K562 (cell line): ENCODE measurements around the gene GABPB2. TPM values are rescaled to one million over a fixed set of nuclear protein-coding genes. Genes with fewer than 3 reads are reported as not detected.

ENCODE experiments used
- CCNT2 ChIP-seq: IDR thresholded peaks from 2 replicates; pipeline ENCODE4 v1.6.1; 2011; ENCODE audit warnings: borderline replicate concordance, low read depth, mild to moderate bottlenecking, moderate library complexity, mixed read lengths, low read length; ENCODE audit not compliant: insufficient read length; ENCODE audit errors: extremely low read depth
- CEBPB ChIP-seq: fragments of 450-650 bp; IDR thresholded peaks from 2 replicates; pipeline ENCODE4 v1.6.1; 2016; ENCODE audit warnings: missing genetic modification characterization, missing compliant biosample characterization
- CHCHD3 ChIP-seq: fragments of 250-450 bp; sonication (Bioruptor Pico); IDR thresholded peaks from 2 replicates; pipeline ENCODE4 v2.1.2; 2022; ENCODE audit warnings: mild to moderate bottlenecking
- FOXP4 ChIP-seq: sonication (generic); formaldehyde crosslinking; IDR thresholded peaks from 2 replicates; pipeline ENCODE4 v1.8.0; 2022; ENCODE audit warnings: mild to moderate bottlenecking, missing genetic modification reagents, borderline replicate concordance
- GABPB2 ChIP-seq: fragments of 250-450 bp; sonication (Bioruptor Pico); conservative IDR thresholded peaks from 2 replicates; pipeline ENCODE4 v1.5.1; 2021; ENCODE audit warnings: mild to moderate bottlenecking
- PYGO2 ChIP-seq: fragments of 450-650 bp; IDR thresholded peaks from 2 replicates; pipeline ENCODE4 v1.6.1; 2016; ENCODE audit warnings: mild to moderate bottlenecking, missing genetic modification characterization, moderate library complexity, missing compliant biosample characterization
- RBFOX2 ChIP-seq: fragments of 200-400 bp; formaldehyde crosslinking; IDR thresholded peaks from 2 replicates; pipeline ENCODE4 v1.6.1; 2017; ENCODE audit warnings: low read depth, mild to moderate bottlenecking, low read length, moderate library complexity
- SAFB ChIP-seq: fragments of 200-400 bp; formaldehyde crosslinking; IDR thresholded peaks from 2 replicates; pipeline ENCODE4 v1.6.1; 2017; ENCODE audit warnings: low read depth, low read length, borderline replicate concordance
- SMARCE1 ChIP-seq: fragments of 450-650 bp; IDR thresholded peaks from 2 replicates; pipeline ENCODE4 v1.7.1; 2016; ENCODE audit warnings: mild to moderate bottlenecking
- TAF15 ChIP-seq: fragments of 200-400 bp; formaldehyde crosslinking; IDR thresholded peaks from 2 replicates; pipeline ENCODE4 v1.6.1; 2017; ENCODE audit warnings: mild to moderate bottlenecking, low read depth, low read length, moderate library complexity
- TBL1XR1 ChIP-seq, 2 experiments: IDR thresholded peaks; 2 replicates each; pipeline ENCODE4 v1.6.1; 2012; ENCODE audit warnings: improper control_type of control experiment in 2 of 2, low read length in 2 of 2, mild to moderate bottlenecking in 1 of 2
- THRAP3 ChIP-seq: fragments of 450-650 bp; IDR thresholded peaks from 2 replicates; pipeline ENCODE4 v1.6.1; 2016; ENCODE audit warnings: mild to moderate bottlenecking, inconsistent platforms, borderline replicate concordance
- U2AF1 ChIP-seq: fragments of 200-400 bp; formaldehyde crosslinking; optimal IDR thresholded peaks from 2 replicates; pipeline ENCODE3; 2017; ENCODE audit warnings: mild to moderate bottlenecking, low read depth, low read length, moderate library complexity
- ZBTB43 ChIP-seq: sonication (generic); formaldehyde crosslinking; IDR thresholded peaks from 2 replicates; pipeline ENCODE4 v1.8.0; 2023; ENCODE audit warnings: mild to moderate bottlenecking, missing genetic modification reagents
- ZC3H11A ChIP-seq: IDR thresholded peaks from 2 replicates; pipeline ENCODE4 v1.6.1; 2012; ENCODE audit warnings: low read depth, low read length, improper control_type of control experiment
- ZEB2 ChIP-seq: fragments of 450-650 bp; IDR thresholded peaks from 2 replicates; pipeline ENCODE4 v1.6.1; 2016
- ZNF121 ChIP-seq: sonication (generic); formaldehyde crosslinking; conservative IDR thresholded peaks from 2 replicates; pipeline ENCODE4 v1.8.0; 2022; ENCODE audit warnings: missing genetic modification reagents
- ZNF717 ChIP-seq: fragments of 250-450 bp; sonication (Bioruptor Pico); IDR thresholded peaks from 2 replicates; pipeline ENCODE4 v1.5.0; 2021
- ZNF79 ChIP-seq: fragments of 250-450 bp; sonication (Bioruptor Pico); IDR thresholded peaks from 2 replicates; pipeline ENCODE4 v1.4.0; 2020; ENCODE audit warnings: low read depth, mild to moderate bottlenecking, moderate library complexity
- polyA plus RNA-seq, 8 experiments: library from polyadenylated mRNA; depleted of rRNA in 4 of 8; stranded (reverse) in 5 of 8; unstranded in 3 of 8; fragments of >200 nt; fragmentation: Nextera tagmentation in 2 of 8; fragmentation: Illumina TruSeq in 1 of 8; extraction: Ambion mirVana in 2 of 8; extraction: Trizol in 1 of 8; gene quantifications; 2 replicates each; pipeline versions ENCODE4 v1.2.1 to v1.2.3, GENCODE V29; 2011 to 2014; ENCODE audit warnings: inconsistent platforms in 1 of 8, missing spikeins in 1 of 8
- total RNA-seq, 7 experiments: library from RNA; depleted of rRNA in 6 of 7; stranded (reverse); fragments of >200 nt in 6 of 7; fragmentation: Illumina TruSeq in 2 of 7; extraction: Trizol in 2 of 7; gene quantifications; 2 replicates each; pipeline versions ENCODE4 v1.2.1 to v1.2.3, GENCODE V29; 2011 to 2021; ENCODE audit warnings: low replicate concordance in 1 of 7
- TF ChIP-seq, protein P1 (sequence below): sonication (generic); formaldehyde crosslinking; IDR thresholded peaks from 2 replicates; pipeline ENCODE4 v1.8.0; 2022; ENCODE audit warnings: mild to moderate bottlenecking, missing genetic modification reagents
- TF ChIP-seq, protein P2 (sequence below): fragments of 250-450 bp; sonication (Bioruptor Pico); IDR thresholded peaks from 2 replicates; pipeline ENCODE4 v1.5.0; 2021
- TF ChIP-seq, protein P3 (sequence below): sonication (generic); formaldehyde crosslinking; IDR thresholded peaks from 2 replicates; pipeline ENCODE4 v1.8.0; 2022; ENCODE audit warnings: mild to moderate bottlenecking, missing genetic modification reagents

The GABPB2 gene
- total and polyA plus RNA-seq, 9 of the 15 experiments (the other 6 are each of a cell fraction or from before 2014, with no cell fraction given), result 2.2 to 13.3 (median 6.1) TPM

- peak; percentile 72 for TF ChIP-seq RBFOX2
- no peak for TF ChIP-seq PYGO2 (tag)
- TF ChIP-seq, protein P1, sequence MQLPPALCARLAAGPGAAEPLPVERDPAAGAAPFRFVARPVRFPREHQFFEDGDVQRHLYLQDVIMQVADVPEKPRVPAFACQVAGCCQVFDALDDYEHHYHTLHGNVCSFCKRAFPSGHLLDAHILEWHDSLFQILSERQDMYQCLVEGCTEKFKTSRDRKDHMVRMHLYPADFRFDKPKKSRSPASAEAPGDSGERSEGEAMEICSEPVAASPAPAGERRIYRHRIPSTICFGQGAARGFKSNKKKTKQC, result no peak
- TF ChIP-seq SMARCE1, result no peak
- TF ChIP-seq ZBTB43 (CRISPR knock-in tag), result no peak; the same call in 1 of the 2 replicates
- no peak for TF ChIP-seq THRAP3
- TF ChIP-seq TBL1XR1 (IDR thresholded peaks at IDR 0.05; ENCODE audit: low read length in 2 of 2), result peak in 1 of 2 experiments; percentile 34; a peak in 1 of 4 replicates
- TF ChIP-seq SAFB, result no peak
- TF ChIP-seq CHCHD3 (CRISPR knock-in tag), result no peak
- no peak for TF ChIP-seq ZNF717
- TF ChIP-seq ZC3H11A, result no peak
- TF ChIP-seq ZNF121, result no peak
- no peak for TF ChIP-seq U2AF1
- no peak for TF ChIP-seq FOXP4
- TF ChIP-seq, protein P2, sequence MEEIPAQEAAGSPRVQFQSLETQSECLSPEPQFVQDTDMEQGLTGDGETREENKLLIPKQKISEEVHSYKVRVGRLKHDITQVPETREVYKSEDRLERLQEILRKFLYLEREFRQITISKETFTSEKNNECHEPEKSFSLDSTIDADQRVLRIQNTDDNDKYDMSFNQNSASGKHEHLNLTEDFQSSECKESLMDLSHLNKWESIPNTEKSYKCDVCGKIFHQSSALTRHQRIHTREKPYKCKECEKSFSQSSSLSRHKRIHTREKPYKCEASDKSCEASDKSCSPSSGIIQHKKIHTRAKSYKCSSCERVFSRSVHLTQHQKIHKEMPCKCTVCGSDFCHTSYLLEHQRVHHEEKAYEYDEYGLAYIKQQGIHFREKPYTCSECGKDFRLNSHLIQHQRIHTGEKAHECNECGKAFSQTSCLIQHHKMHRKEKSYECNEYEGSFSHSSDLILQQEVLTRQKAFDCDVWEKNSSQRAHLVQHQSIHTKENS (CRISPR knock-in tag), result no peak
- TF ChIP-seq ZEB2, result 0 out of 2 replicates have a peak, but pooled peaks have one; percentile 10
- TF ChIP-seq, protein P3, sequence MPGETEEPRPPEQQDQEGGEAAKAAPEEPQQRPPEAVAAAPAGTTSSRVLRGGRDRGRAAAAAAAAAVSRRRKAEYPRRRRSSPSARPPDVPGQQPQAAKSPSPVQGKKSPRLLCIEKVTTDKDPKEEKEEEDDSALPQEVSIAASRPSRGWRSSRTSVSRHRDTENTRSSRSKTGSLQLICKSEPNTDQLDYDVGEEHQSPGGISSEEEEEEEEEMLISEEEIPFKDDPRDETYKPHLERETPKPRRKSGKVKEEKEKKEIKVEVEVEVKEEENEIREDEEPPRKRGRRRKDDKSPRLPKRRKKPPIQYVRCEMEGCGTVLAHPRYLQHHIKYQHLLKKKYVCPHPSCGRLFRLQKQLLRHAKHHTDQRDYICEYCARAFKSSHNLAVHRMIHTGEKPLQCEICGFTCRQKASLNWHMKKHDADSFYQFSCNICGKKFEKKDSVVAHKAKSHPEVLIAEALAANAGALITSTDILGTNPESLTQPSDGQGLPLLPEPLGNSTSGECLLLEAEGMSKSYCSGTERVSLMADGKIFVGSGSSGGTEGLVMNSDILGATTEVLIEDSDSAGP, result no peak
- TF ChIP-seq ZNF79 (CRISPR knock-in tag), result no peak
- TF ChIP-seq CEBPB (tag), result peak; percentile 57; the same call in 1 of the 2 replicates
- TF ChIP-seq TAF15, result no peak
- no peak for TF ChIP-seq GABPB2 (CRISPR knock-in tag)
- no peak for TF ChIP-seq CCNT2
Observed at GRCh38 chr1:151165738-151166504, 95.4 kb downstream of the GABPB2 start, which contains the start of the genes LYSMD1 and SCNM1 (continued).
